Measurements from ENCODE around the gene MAP3K2.
A peak's percentile ranks its signal among the peaks of the same experiment; 100 is the strongest.
"Not testable (repeated sequence)": the region's sequence is repeated elsewhere in the genome, so short reads cannot be mapped to it uniquely, and the experiment has no call there.

Gene MAP3K2

GRCh38 chr2:127355407-127356008, 32.3 kb downstream of the MAP3K2 start:
- no peaks in the 10 kb centered on the region for H3K4me1 ChIP-seq

GRCh38 chr2:127353873-127354676, 33.7 kb downstream of the MAP3K2 start:
- Histone ChIP-seq H3K4me1 (peaks cover 11% of the 10 kb centered on the region), H3K9me3 (peaks cover 78% of the 10 kb centered on the region), H3K36me3 (peaks cover 25% of the 10 kb centered on the region)
- not testable (repeated sequence) for H3K4me3 ChIP-seq, H4K20me1 ChIP-seq, H3K27me3 ChIP-seq, H3K4me2 ChIP-seq, H3K9ac ChIP-seq, H3K27ac ChIP-seq

More at GRCh38 chr2:127355407-127356008, 32.3 kb downstream of the MAP3K2 start:
- no peak overlapping the region for H3K9ac ChIP-seq
- H3K36me3 ChIP-seq, result peaks cover 30% of the 10 kb centered on the region
- H3K27ac ChIP-seq, result no peak overlapping the region
- H3K4me3 ChIP-seq, result no peak overlapping the region
- no peak overlapping the region for H3K4me2 ChIP-seq
- peaks cover 72% of the 10 kb centered on the region for H3K9me3 ChIP-seq
- TF ChIP-seq Cebpa-rat (IDR thresholded peaks at IDR 0.05), result no peak
- H4K20me1 ChIP-seq, result peaks cover 10% of the 10 kb centered on the region
- H3K27me3 ChIP-seq, result no peaks in the 10 kb centered on the region

DNA sequence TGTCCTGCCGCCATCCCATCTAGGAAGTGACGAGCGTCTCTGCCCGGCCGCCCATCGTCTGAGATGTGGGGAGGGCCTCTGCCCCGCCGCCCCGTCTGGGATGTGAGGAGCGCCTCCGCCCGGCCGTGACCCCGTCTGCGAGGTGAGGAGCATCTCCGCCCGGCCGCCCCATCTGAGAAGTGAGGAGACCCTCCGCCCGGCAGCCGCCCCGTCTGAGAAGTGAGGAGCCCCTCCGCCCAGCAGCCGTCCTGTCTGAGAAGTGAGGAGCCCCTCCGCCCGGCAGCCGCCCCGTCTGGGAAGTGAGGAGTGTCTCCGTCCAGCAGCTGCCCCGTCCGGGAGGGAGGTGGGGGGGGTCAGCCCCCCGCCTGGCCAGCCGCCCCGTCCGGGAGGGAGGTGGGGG, 34.6 kb downstream of the MAP3K2 start:
- H3K4me2 ChIP-seq, H3K9ac ChIP-seq, H4K20me1 ChIP-seq, H3K27me3 ChIP-seq, H3K27ac ChIP-seq, H3K4me3 ChIP-seq: not testable (repeated sequence)
- H3K4me1 ChIP-seq, result peaks cover 19% of the 10 kb centered on the region
- H3K9me3 ChIP-seq, result peaks cover 71% of the 10 kb centered on the region
- peaks cover 19% of the 10 kb centered on the region for H3K36me3 ChIP-seq

GRCh38 chr2:127351603-127352002, 36.2 kb downstream of the MAP3K2 start:
- Histone ChIP-seq H3K9ac (no peak overlapping the region), H3K36me3 (peaks cover 24% of the 10 kb centered on the region)

GRCh38 chr2:127348426-127349000, 39.3 kb downstream of the MAP3K2 start:
- no peaks in the 10 kb centered on the region for H3K27me3 ChIP-seq
- peaks cover 8% of the 10 kb centered on the region; the same call in 1 of the 2 replicates for H4K20me1 ChIP-seq
- H3K9me3 ChIP-seq, result peaks cover 50% of the 10 kb centered on the region
- no peak for TF ChIP-seq Cebpa-rat (IDR thresholded peaks at IDR 0.05)
- no peak overlapping the region for H3K9ac ChIP-seq
- no peak overlapping the region for H3K4me3 ChIP-seq
- H3K36me3 ChIP-seq, result peaks cover 26% of the 10 kb centered on the region; the same call in 1 of the 2 replicates
- H3K27ac ChIP-seq, result peak overlapping the region; percentile 15; the same call in 1 of the 2 replicates
- peaks cover 24% of the 10 kb centered on the region for H3K4me1 ChIP-seq
- H3K4me2 ChIP-seq, result peak overlapping the region; percentile 64

More at GRCh38 chr2:127351603-127352002, 36.2 kb downstream of the MAP3K2 start:
- Histone ChIP-seq H3K27ac (no peak overlapping the region), H3K4me1 (peaks cover 24% of the 10 kb centered on the region), H3K9me3 (peaks cover 61% of the 10 kb centered on the region), H4K20me1 (no peaks in the 10 kb centered on the region), H3K4me2 (no peak overlapping the region), H3K27me3 (no peaks in the 10 kb centered on the region), H3K4me3 (no peak overlapping the region)
- TF ChIP-seq Cebpa-rat (IDR thresholded peaks at IDR 0.05), result no peak

GRCh38 chr2:127347734-127348392, 39.9 kb downstream of the MAP3K2 start:
- Histone ChIP-seq H3K27ac (peak overlapping the region; percentile 15; the same call in 1 of the 2 replicates), H3K27me3 (no peaks in the 10 kb centered on the region), H3K4me3 (no peak overlapping the region), H3K36me3 (peaks cover 29% of the 10 kb centered on the region; the same call in 1 of the 2 replicates), H4K20me1 (peaks cover 12% of the 10 kb centered on the region; the same call in 1 of the 2 replicates), H3K4me2 (peak overlapping the region; percentile 64), H3K4me1 (peaks cover 24% of the 10 kb centered on the region), H3K9ac (no peak overlapping the region), H3K9me3 (peaks cover 44% of the 10 kb centered on the region)
- TF ChIP-seq Cebpa-rat (IDR thresholded peaks at IDR 0.05), result no peak

DNA sequence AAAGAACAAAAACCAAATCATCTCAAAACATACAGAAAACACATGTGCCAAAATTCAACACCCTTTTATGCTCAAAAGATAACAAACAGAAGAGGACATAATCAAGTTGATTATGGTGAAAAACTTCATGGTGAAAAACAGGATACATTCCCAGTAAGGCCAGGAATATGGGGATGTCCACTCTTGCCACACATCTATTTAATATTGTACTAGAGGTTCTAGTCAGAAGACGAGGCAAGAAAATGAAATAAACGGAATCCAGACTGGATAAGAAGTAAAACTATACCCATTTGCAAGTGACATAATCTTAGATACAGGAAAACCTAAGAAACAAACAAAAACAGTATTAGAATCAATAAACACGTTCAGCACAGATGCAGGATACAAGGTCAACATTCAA, 40.8 kb downstream of the MAP3K2 start:
- Histone ChIP-seq H3K27me3 (no peaks in the 10 kb centered on the region), H3K4me2 (no peak overlapping the region), H3K9ac (no peak overlapping the region), H4K20me1 (peaks cover 12% of the 10 kb centered on the region; the same call in 1 of the 2 replicates), H3K9me3 (peaks cover 36% of the 10 kb centered on the region), H3K27ac (no peak overlapping the region), H3K4me1 (peaks cover 24% of the 10 kb centered on the region), H3K4me3 (no peak overlapping the region), H3K36me3 (peaks cover 32% of the 10 kb centered on the region)
- no peak for TF ChIP-seq Cebpa-rat (IDR thresholded peaks at IDR 0.05)

- no peak for TF ChIP-seq Cebpa-rat (IDR thresholded peaks at IDR 0.05)
- H3K9ac ChIP-seq, result no peak overlapping the region
- H3K9me3 ChIP-seq, result peaks cover 18% of the 10 kb centered on the region
- H3K27ac ChIP-seq, result no peak overlapping the region
- peaks cover 12% of the 10 kb centered on the region; the same call in 1 of the 2 replicates for H4K20me1 ChIP-seq
- peaks cover 5% of the 10 kb centered on the region for H3K4me1 ChIP-seq
- no peak overlapping the region for H3K4me2 ChIP-seq
- peaks cover 52% of the 10 kb centered on the region for H3K36me3 ChIP-seq
- H3K4me3 ChIP-seq, result no peak overlapping the region
- H3K27me3 ChIP-seq, result no peaks in the 10 kb centered on the region
These were observed 44.5 kb downstream of the MAP3K2 start for GRCh38 chr2:127343277-127343676.

- no peak overlapping the region for H3K4me2 ChIP-seq
- no peak for TF ChIP-seq Cebpa-rat (IDR thresholded peaks at IDR 0.05)
- H3K9me3 ChIP-seq, result peaks cover 18% of the 10 kb centered on the region
- H3K36me3 ChIP-seq, result peaks cover 55% of the 10 kb centered on the region
- no peak overlapping the region for H3K4me3 ChIP-seq
- no peak overlapping the region for H3K27ac ChIP-seq
- no peak overlapping the region for H3K9ac ChIP-seq
- H3K4me1 ChIP-seq, result no peaks in the 10 kb centered on the region
- no peaks in the 10 kb centered on the region for H3K27me3 ChIP-seq
- peaks cover 12% of the 10 kb centered on the region; the same call in 1 of the 2 replicates for H4K20me1 ChIP-seq
These were observed 45.7 kb downstream of the MAP3K2 start for GRCh38 chr2:127342101-127342500.

Data from BLaER1 (cell line).